Effector memory CD8-positive, alpha-beta T cell (primary cell): ENCODE measurements around the gene AQP6.
A peak's percentile ranks its signal among the peaks of the same experiment; 100 is the strongest.

Experiments used
- ATAC-seq: fragments of 150-1000 bp; cut with Tn5 transposase; replicated peaks from 2 replicates; pipeline ENCODE4 v1.10.0; 2021; ENCODE audit warnings: mild to moderate bottlenecking, moderate library complexity
- DNase-seq, 3 experiments: peaks; one replicate each; pipeline ENCODE4 v3.0.0; 2021
- H3K27ac Mint-ChIP-seq, 2 donors: one replicate each; pipeline ENCODE4 v1.8.0; 2022; ENCODE audit warnings: mild to moderate bottlenecking in 2 of 2, mixed read lengths in 2 of 2, moderate library complexity in 2 of 2
- H3K27me3 Mint-ChIP-seq, 2 donors: one replicate each; pipeline ENCODE4 v1.8.0; 2022; ENCODE audit warnings: mixed read lengths in 2 of 2
- H3K36me3 Mint-ChIP-seq: one replicate; pipeline ENCODE4 v1.8.0; 2022; ENCODE audit warnings: mild to moderate bottlenecking, moderate library complexity, mixed read lengths; ENCODE audit not compliant: insufficient read depth
- H3K4me1 Mint-ChIP-seq, 2 donors: one replicate each; pipeline ENCODE4 v1.8.0; 2022; ENCODE audit warnings: low read depth in 2 of 2, mixed read lengths in 2 of 2
- H3K4me3 Mint-ChIP-seq, 2 donors: one replicate each; pipeline ENCODE4 v1.8.0; 2022; ENCODE audit warnings: mild to moderate bottlenecking in 2 of 2, mixed read lengths in 2 of 2, moderate library complexity in 2 of 2
- H3K9me3 Mint-ChIP-seq, 2 donors: one replicate each; pipeline ENCODE4 v1.8.0; 2022; ENCODE audit warnings: mixed read lengths in 2 of 2

Gene AQP6

DNA sequence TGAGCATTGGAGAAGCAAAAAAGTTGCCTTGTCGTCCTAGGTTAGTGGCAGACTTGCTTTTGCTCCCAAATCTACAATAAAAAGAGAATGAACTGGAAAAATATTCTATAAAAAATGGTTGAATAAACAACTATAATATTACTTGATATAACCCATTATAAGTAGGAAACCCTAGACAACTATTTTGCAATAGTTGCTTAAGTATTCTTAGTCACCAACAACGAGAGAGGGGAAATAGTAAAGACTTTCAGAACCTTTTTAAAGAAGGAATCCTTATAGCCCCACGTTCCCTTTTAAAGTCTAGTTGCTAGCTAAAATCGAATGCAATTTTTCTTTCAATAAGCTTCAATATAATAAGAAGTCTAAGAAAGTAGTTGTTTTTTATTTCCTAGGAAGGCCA lies 17.5 kb downstream of the AQP6 start:
- DNase-seq (no peak), ATAC-seq (no peak)
- H3K4me1 Mint-ChIP-seq: no peaks in the 10 kb centered on the region
- H3K27ac Mint-ChIP-seq: peak overlapping the region in 1 of 2 donors; percentile 20
- no peaks in the 10 kb centered on the region for H3K9me3 Mint-ChIP-seq
- no peak overlapping the region for H3K4me3 Mint-ChIP-seq
- H3K36me3 Mint-ChIP-seq: peaks cover 24% of the 10 kb centered on the region
- H3K27me3 Mint-ChIP-seq: no peaks in the 10 kb centered on the region

DNA sequence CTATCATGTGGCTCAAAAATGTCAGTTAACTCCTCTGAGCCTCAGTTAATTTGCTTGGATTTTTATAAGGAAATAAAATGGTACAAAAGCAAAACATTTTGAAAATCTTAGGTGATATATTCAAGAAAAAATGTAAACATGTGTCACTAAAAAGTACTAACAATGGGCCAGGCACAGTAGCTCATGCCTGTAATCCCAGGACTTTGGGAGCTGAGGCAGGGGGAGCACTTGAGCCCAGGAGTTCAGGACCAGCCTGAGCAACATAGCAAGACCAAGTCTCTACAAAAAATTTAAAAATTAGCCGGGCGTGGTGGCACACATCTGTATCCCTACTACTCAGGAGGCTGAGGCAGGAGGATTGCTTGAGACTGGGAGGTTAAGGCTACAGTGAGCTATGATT lies 25.7 kb downstream of the AQP6 start:
- DNase-seq (no peak), ATAC-seq (no peak)
- Mint-ChIP-seq H3K4me3 (no peak overlapping the region), H3K4me1 (no peaks in the 10 kb centered on the region), H3K27me3 (no peaks in the 10 kb centered on the region), H3K36me3 (peaks cover 42% of the 10 kb centered on the region), H3K9me3 (no peaks in the 10 kb centered on the region), H3K27ac (no peak overlapping the region)

- H3K27ac Mint-ChIP-seq: no peak overlapping the region
- DNase-seq (no peak), ATAC-seq (no peak)
- H3K4me1 Mint-ChIP-seq: no peaks in the 10 kb centered on the region
- H3K36me3 Mint-ChIP-seq: peaks cover 5% of the 10 kb centered on the region
- no peaks in the 10 kb centered on the region for H3K27me3 Mint-ChIP-seq
- no peak overlapping the region for H3K4me3 Mint-ChIP-seq
- H3K9me3 Mint-ChIP-seq: no peaks in the 10 kb centered on the region
Observed at GRCh38 chr12:50003595-50003994, 30.8 kb downstream of the AQP6 start.

- no peak for ATAC-seq
Observed at GRCh38 chr12:50004696-50005095, 31.9 kb downstream of the AQP6 start.

DNA sequence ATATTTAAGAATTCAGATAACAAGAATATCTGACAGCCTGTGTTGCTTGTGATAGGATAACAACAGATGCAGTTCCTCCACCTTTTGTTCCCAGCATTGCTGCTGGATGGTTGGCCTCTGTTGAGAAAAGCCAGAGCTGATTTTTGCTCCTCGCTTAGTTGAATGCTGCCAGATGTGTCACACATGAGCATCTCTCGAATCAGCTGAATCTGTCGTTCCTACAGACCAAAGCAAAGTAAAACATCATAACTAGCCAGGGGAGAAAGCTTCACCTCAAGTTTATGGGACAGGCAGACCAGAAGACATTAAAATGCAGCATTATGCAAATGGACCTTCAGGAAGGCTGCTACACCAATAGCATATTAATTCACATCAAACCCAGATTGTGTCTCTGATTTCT lies 32.4 kb downstream of the AQP6 start:
- Mint-ChIP-seq H3K27ac (no peak overlapping the region), H3K9me3 (no peaks in the 10 kb centered on the region), H3K27me3 (no peaks in the 10 kb centered on the region), H3K4me3 (no peak overlapping the region), H3K4me1 (no peaks in the 10 kb centered on the region), H3K36me3 (no peaks in the 10 kb centered on the region)
- no peak for DNase-seq
- no peak for ATAC-seq

More at GRCh38 chr12:50004696-50005095, 31.9 kb downstream of the AQP6 start:
- H3K27me3 Mint-ChIP-seq: no peaks in the 10 kb centered on the region
- H3K9me3 Mint-ChIP-seq: no peaks in the 10 kb centered on the region
- no peak overlapping the region for H3K4me3 Mint-ChIP-seq
- no peaks in the 10 kb centered on the region for H3K36me3 Mint-ChIP-seq
- no peak for DNase-seq
- no peaks in the 10 kb centered on the region for H3K4me1 Mint-ChIP-seq
- H3K27ac Mint-ChIP-seq: no peak overlapping the region

DNA sequence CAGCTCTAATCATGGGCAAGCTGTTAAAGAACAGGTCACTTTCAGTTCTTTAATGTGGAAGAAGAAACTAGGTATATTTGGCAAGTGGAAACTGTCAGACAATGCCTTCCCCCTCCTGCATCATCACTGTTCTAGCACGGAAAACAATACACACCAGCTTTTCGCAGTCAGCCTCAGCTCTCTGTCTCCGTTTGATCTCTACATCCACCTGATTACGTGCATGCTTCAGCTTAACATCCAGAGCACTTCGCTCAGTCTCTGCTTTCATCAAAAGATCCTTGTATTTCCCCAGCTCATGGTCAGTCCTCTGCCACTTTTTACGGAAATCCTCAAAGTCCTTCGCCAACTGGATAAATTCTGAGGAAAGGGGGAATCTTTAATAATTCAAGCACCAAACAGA lies 33.5 kb downstream of the AQP6 start:
- Mint-ChIP-seq H3K36me3 (peaks cover 4% of the 10 kb centered on the region), H3K4me3 (no peak overlapping the region), H3K9me3 (no peaks in the 10 kb centered on the region), H3K27ac (peak overlapping the region in 1 of 2 donors; percentile 52), H3K27me3 (no peaks in the 10 kb centered on the region), H3K4me1 (no peaks in the 10 kb centered on the region)
- DNase-seq (no peak), ATAC-seq (no peak)

DNA sequence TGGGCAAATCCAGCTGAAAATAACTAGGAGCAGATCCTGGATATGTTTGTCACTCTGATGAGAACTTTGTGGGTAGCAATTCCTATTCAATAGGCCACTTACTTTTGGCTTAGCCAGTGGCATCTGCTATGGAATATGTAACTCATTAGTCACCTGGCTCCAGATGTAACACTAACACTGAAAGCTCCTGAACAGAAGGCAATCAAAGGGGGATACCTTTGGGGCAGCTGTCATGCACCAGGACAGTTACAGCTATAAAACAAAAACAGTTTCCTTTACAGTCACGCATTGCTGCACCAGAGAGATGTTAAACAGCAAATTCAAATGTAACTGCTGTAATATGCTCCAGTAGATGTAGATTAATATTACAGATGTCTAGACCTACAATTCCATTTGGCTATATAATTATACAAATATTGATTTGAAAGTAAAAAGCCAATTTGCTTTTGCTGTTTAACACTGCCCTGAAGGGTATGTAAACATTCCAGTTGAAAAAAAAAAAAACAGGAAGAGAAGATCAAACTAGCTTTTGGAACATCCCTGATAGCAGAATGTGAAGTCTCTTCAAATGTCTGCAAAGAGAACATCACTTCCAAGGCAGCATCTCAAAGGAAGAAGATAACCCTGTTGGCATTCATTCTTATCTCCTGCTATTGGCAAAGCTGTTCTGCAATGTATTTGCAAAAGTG lies 34.2 kb downstream of the AQP6 start:
- no peak overlapping the region for H3K4me3 Mint-ChIP-seq
- no peak for ATAC-seq
- no peaks in the 10 kb centered on the region for H3K27me3 Mint-ChIP-seq
- DNase-seq: no peak
- peaks cover 4% of the 10 kb centered on the region for H3K36me3 Mint-ChIP-seq
- H3K27ac Mint-ChIP-seq: peak overlapping the region in 1 of 2 donors; percentile 52
- H3K9me3 Mint-ChIP-seq: no peaks in the 10 kb centered on the region
- no peaks in the 10 kb centered on the region for H3K4me1 Mint-ChIP-seq

GRCh38 chr12:50013361-50014147 lies 40.8 kb downstream of the AQP6 start:
- Mint-ChIP-seq H3K9me3 (no peaks in the 10 kb centered on the region), H3K36me3 (peaks cover 7% of the 10 kb centered on the region), H3K27me3 (no peaks in the 10 kb centered on the region), H3K4me3 (no peak overlapping the region), H3K4me1 (peaks cover 2 to 9% of the 10 kb centered on the region in 2 donors), H3K27ac (no peak overlapping the region)
- no peak for DNase-seq
- ATAC-seq: peak; percentile 32

DNA sequence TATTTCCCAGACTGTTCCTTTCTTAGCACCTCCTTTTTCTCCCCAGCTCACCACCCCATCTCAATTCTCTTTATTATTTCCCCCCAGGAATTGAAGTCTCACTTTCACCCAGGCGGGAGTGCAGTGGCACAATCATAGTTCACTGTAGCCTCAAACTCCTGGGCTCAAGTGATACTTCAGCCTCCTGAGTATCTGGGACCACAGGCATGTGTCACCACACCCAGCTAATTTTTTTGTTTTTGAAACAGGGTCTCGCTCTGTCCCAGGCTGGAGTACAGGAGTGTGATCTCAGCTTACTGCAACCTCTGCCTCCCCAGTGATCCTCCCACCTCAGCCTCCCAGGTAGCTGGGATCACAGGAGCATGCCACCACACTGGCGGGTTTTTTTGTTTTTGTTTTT lies 41.6 kb downstream of the AQP6 start:
- no peaks in the 10 kb centered on the region for H3K9me3 Mint-ChIP-seq
- peaks cover 7% of the 10 kb centered on the region for H3K36me3 Mint-ChIP-seq
- peaks cover 2 to 13% of the 10 kb centered on the region in 2 donors for H3K4me1 Mint-ChIP-seq
- no peaks in the 10 kb centered on the region for H3K27me3 Mint-ChIP-seq
- ATAC-seq (no peak), DNase-seq (no peak)
- H3K4me3 Mint-ChIP-seq: no peak overlapping the region
- H3K27ac Mint-ChIP-seq: no peak overlapping the region

- Mint-ChIP-seq H3K9me3 (no peaks in the 10 kb centered on the region), H3K4me3 (no peak overlapping the region), H3K27me3 (no peaks in the 10 kb centered on the region), H3K36me3 (peaks cover 3% of the 10 kb centered on the region), H3K27ac (no peak overlapping the region), H3K4me1 (peaks cover 2 to 13% of the 10 kb centered on the region in 2 donors)
- DNase-seq (no peak), ATAC-seq (no peak)
Observed at GRCh38 chr12:50016501-50017475, 44.0 kb downstream of the AQP6 start.

- H3K9me3 Mint-ChIP-seq: no peaks in the 10 kb centered on the region
- no peak overlapping the region for H3K27ac Mint-ChIP-seq
- no peaks in the 10 kb centered on the region for H3K27me3 Mint-ChIP-seq
- peaks cover 3% of the 10 kb centered on the region for H3K36me3 Mint-ChIP-seq
- DNase-seq (no peak), ATAC-seq (no peak)
- H3K4me3 Mint-ChIP-seq: no peak overlapping the region
- peaks cover 2 to 13% of the 10 kb centered on the region in 2 donors for H3K4me1 Mint-ChIP-seq
Observed at GRCh38 chr12:50017641-50018040, 44.9 kb downstream of the AQP6 start.

- peaks cover 3% of the 10 kb centered on the region for H3K36me3 Mint-ChIP-seq
- no peak overlapping the region for H3K27ac Mint-ChIP-seq
- DNase-seq: no peak
- H3K4me1 Mint-ChIP-seq: peaks cover 2 to 13% of the 10 kb centered on the region in 2 donors
- no peak for ATAC-seq
- H3K9me3 Mint-ChIP-seq: no peaks in the 10 kb centered on the region
- H3K27me3 Mint-ChIP-seq: no peaks in the 10 kb centered on the region
- H3K4me3 Mint-ChIP-seq: no peak overlapping the region
Observed at GRCh38 chr12:50018154-50018553, 45.4 kb downstream of the AQP6 start.

DNA sequence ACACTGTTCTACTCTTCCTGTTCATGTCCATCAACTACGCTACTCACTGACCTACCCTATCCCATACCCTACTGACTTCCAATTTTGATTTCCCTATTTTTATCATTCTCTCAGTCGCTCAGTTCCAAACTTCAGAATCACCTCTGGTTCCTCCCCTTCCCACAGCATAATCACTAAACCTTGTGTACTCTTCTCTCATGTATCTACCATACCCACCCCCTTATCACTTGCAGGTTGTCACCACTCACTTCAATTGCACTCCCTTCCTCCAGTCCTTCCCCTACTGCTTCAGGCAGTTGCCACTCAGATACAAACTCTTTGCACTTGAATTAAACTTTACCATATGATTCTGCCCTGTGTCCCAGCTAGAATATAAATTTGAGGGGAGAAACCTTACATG lies 46.2 kb downstream of the AQP6 start:
- no peak overlapping the region for H3K27ac Mint-ChIP-seq
- ATAC-seq (no peak), DNase-seq (no peak)
- no peaks in the 10 kb centered on the region for H3K27me3 Mint-ChIP-seq
- no peaks in the 10 kb centered on the region for H3K9me3 Mint-ChIP-seq
- H3K36me3 Mint-ChIP-seq: peaks cover 3% of the 10 kb centered on the region
- H3K4me1 Mint-ChIP-seq: peaks cover 2 to 8% of the 10 kb centered on the region in 2 donors
- no peak overlapping the region for H3K4me3 Mint-ChIP-seq
